Endodermal cell (in vitro differentiated cells): ENCODE data around the gene KCNV2. TPM values are rescaled to one million over a fixed set of nuclear protein-coding genes. Genes with fewer than 3 reads are reported as not detected.

Experiments used
- DNase-seq: peaks from one replicate; pipeline ENCODE4 v3.0.0-alpha.2; 2017
- H3K27ac ChIP-seq: 2 replicates; pipeline ENCODE4 v1.5.1; 2013; ENCODE audit warnings: mild to moderate bottlenecking, low read depth, low read length, moderate library complexity
- H3K27me3 ChIP-seq: 2 replicates; pipeline ENCODE4 v1.6.1; 2013; ENCODE audit warnings: mild to moderate bottlenecking, low read length, moderate library complexity; ENCODE audit not compliant: insufficient read depth, control insufficient read depth, poor library complexity, severe bottlenecking
- H3K36me3 ChIP-seq: 2 replicates; pipeline ENCODE4 v1.7.0; 2013; ENCODE audit warnings: mild to moderate bottlenecking, low read length, moderate library complexity; ENCODE audit not compliant: control insufficient read depth, insufficient read depth
- H3K4me1 ChIP-seq: one replicate; pipeline ENCODE4 v1.7.0; 2013; ENCODE audit warnings: low read length; ENCODE audit not compliant: control insufficient read depth, insufficient read depth
- H3K4me3 ChIP-seq: 2 replicates; pipeline ENCODE4 v1.5.1; 2013; ENCODE audit warnings: mild to moderate bottlenecking, low read length, moderate library complexity
- H3K9ac ChIP-seq: 2 replicates; pipeline ENCODE4 v1.6.1; 2013; ENCODE audit warnings: mild to moderate bottlenecking, low read length, moderate library complexity; ENCODE audit not compliant: poor library complexity, severe bottlenecking; ENCODE audit errors: extremely low read depth
- H3K9me3 ChIP-seq: 2 replicates; pipeline ENCODE4 v1.6.1; 2013; ENCODE audit warnings: mild to moderate bottlenecking, low read length, moderate library complexity; ENCODE audit not compliant: control insufficient read depth
- H3K27ac Mint-ChIP-seq: 2 replicates; pipeline ENCODE4 v1.8.0; 2020; ENCODE audit warnings: mixed read lengths
- H3K27me3 Mint-ChIP-seq: 2 replicates; pipeline ENCODE4 v1.8.0; 2021; ENCODE audit warnings: mild to moderate bottlenecking, mixed read lengths; ENCODE audit not compliant: insufficient read depth
- H3K36me3 Mint-ChIP-seq: 2 replicates; pipeline ENCODE4 v1.8.0; 2020; ENCODE audit warnings: low read depth, mixed read lengths
- H3K4me1 Mint-ChIP-seq: 2 replicates; pipeline ENCODE4 v1.8.0; 2020; ENCODE audit warnings: mixed read lengths
- H3K4me3 Mint-ChIP-seq: 2 replicates; pipeline ENCODE4 v1.8.0; 2020; ENCODE audit warnings: mild to moderate bottlenecking, moderate library complexity, mixed read lengths
- H3K9me3 Mint-ChIP-seq: 2 replicates; pipeline ENCODE4 v1.8.0; 2020; ENCODE audit warnings: mild to moderate bottlenecking, mixed read lengths
- CTCF ChIP-seq: fragments of 200-600 bp; sonication (generic); conservative IDR thresholded peaks from 2 replicates; pipeline ENCODE4 v1.5.0; 2021; ENCODE audit warnings: antibody characterized with exemption, mild to moderate bottlenecking
- WGBS, 2 experiments: methylation state at CpG; one replicate each; pipeline versions ENCODE4 v1.1.5 to v1.1.7; 2013; ENCODE audit warnings: missing lambda C conversion rate in 2 of 2, mixed read lengths in 1 of 2; ENCODE audit not compliant: insufficient coverage in 1 of 2, insufficient read length in 1 of 2; 5-methylcytosine and 5-hydroxymethylcytosine counted together
- total RNA-seq, 2 donors: library from RNA; stranded (reverse); fragmentation: NEBNext Ultra II Directional in 1 of 2; extraction: Animal tissue kit (Norgen Biotek cat#: 25700) in 1 of 2; gene quantifications; 2 replicates in 1 of 2; 3 replicates in 1 of 2; pipeline ENCODE4 v1.2.1, GENCODE V29; 2021

KCNV2 gene
- total RNA-seq, 2 donors from 2014 or later, result 1.2 to 2.0 TPM

GRCh38 chr9:2727374-2727773 lies 10.1 kb downstream of the KCNV2 start:
- no peak for TF ChIP-seq CTCF
- no peak overlapping the region for H3K9ac ChIP-seq
- H3K4me1 Mint-ChIP-seq, result peaks cover 42% of the 10 kb centered on the region
- H3K27ac Mint-ChIP-seq, result no peak overlapping the region
- no peaks in the 10 kb centered on the region for H3K36me3 ChIP-seq
- H3K4me1 ChIP-seq, result peaks cover 12% of the 10 kb centered on the region
- H3K4me3 ChIP-seq, result no peak overlapping the region
- H3K4me3 Mint-ChIP-seq, result no peak overlapping the region
- no peaks in the 10 kb centered on the region for H3K27me3 Mint-ChIP-seq
- H3K27ac ChIP-seq, result no peak overlapping the region
- peaks cover 9% of the 10 kb centered on the region for H3K36me3 Mint-ChIP-seq
- no peak for DNase-seq
- no peaks in the 10 kb centered on the region for H3K9me3 ChIP-seq
- no peaks in the 10 kb centered on the region for H3K9me3 Mint-ChIP-seq
- WGBS, 2 experiments, result 95 to 100% methylated on average over 1 to 2 of the region's 2 CpGs
- no peaks in the 10 kb centered on the region for H3K27me3 ChIP-seq

GRCh38 chr9:2727966-2728613 lies 10.8 kb downstream of the KCNV2 start:
- peak overlapping the region; percentile 46 for H3K27ac Mint-ChIP-seq
- WGBS, 2 experiments, result 58 to 59% methylated on average over 5 of the region's 5 CpGs
- peak; percentile 78 for TF ChIP-seq CTCF
- peaks cover 5% of the 10 kb centered on the region for H3K36me3 Mint-ChIP-seq
- Histone ChIP-seq H3K9me3 (no peaks in the 10 kb centered on the region), H3K27me3 (no peaks in the 10 kb centered on the region), H3K4me3 (no peak overlapping the region), H3K9ac (no peak overlapping the region), H3K36me3 (no peaks in the 10 kb centered on the region), H3K27ac (no peak overlapping the region), H3K4me1 (peaks cover 12% of the 10 kb centered on the region)
- H3K9me3 Mint-ChIP-seq, result no peaks in the 10 kb centered on the region
- H3K4me3 Mint-ChIP-seq, result no peak overlapping the region
- H3K4me1 Mint-ChIP-seq, result peaks cover 44% of the 10 kb centered on the region
- no peaks in the 10 kb centered on the region for H3K27me3 Mint-ChIP-seq
- DNase-seq, result peak; percentile 67

GRCh38 chr9:2729003-2729402 lies 11.7 kb downstream of the KCNV2 start:
- H3K36me3 Mint-ChIP-seq, result peaks cover 8% of the 10 kb centered on the region
- H3K9ac ChIP-seq, result no peak overlapping the region
- no peaks in the 10 kb centered on the region for H3K9me3 Mint-ChIP-seq
- no peaks in the 10 kb centered on the region for H3K9me3 ChIP-seq
- no peak for TF ChIP-seq CTCF
- DNase-seq, result no peak
- 89 to 100% methylated on average over 3 to 5 of the region's 5 CpGs for WGBS, 2 experiments
- H3K27ac Mint-ChIP-seq, result no peak overlapping the region
- H3K4me3 ChIP-seq, result no peak overlapping the region
- peaks cover 12% of the 10 kb centered on the region for H3K4me1 ChIP-seq
- no peaks in the 10 kb centered on the region for H3K36me3 ChIP-seq
- no peaks in the 10 kb centered on the region for H3K27me3 Mint-ChIP-seq
- no peak overlapping the region for H3K27ac ChIP-seq
- no peak overlapping the region for H3K4me3 Mint-ChIP-seq
- H3K4me1 Mint-ChIP-seq, result peaks cover 44% of the 10 kb centered on the region
- H3K27me3 ChIP-seq, result no peaks in the 10 kb centered on the region
